ENCODE measurements around the gene LRRC37A2.
"Not testable (repeated sequence)": the region's sequence is repeated elsewhere in the genome, so short reads cannot be mapped to it uniquely, and the experiment has no call there.

GRCh38 chr17:46512168-46512567, at the start of gene LRRC37A2:
- not testable (repeated sequence) for TF ChIP-seq TAF1 (IDR thresholded peaks at IDR 0.05; ENCODE audit: borderline replicate concordance, low read depth, low read length); EED (IDR thresholded peaks at IDR 0.05; ENCODE audit: low read depth); ZNF384 (IDR thresholded peaks at IDR 0.05; ENCODE audit: borderline replicate concordance, low read depth, low read length)
- TF ChIP-seq, protein P1, sequence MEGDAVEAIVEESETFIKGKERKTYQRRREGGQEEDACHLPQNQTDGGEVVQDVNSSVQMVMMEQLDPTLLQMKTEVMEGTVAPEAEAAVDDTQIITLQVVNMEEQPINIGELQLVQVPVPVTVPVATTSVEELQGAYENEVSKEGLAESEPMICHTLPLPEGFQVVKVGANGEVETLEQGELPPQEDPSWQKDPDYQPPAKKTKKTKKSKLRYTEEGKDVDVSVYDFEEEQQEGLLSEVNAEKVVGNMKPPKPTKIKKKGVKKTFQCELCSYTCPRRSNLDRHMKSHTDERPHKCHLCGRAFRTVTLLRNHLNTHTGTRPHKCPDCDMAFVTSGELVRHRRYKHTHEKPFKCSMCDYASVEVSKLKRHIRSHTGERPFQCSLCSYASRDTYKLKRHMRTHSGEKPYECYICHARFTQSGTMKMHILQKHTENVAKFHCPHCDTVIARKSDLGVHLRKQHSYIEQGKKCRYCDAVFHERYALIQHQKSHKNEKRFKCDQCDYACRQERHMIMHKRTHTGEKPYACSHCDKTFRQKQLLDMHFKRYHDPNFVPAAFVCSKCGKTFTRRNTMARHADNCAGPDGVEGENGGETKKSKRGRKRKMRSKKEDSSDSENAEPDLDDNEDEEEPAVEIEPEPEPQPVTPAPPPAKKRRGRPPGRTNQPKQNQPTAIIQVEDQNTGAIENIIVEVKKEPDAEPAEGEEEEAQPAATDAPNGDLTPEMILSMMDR (IDR thresholded peaks at IDR 0.05 in 2 of 3, conservative IDR thresholded peaks at IDR 0.05 in 1 of 3; ENCODE audit: control insufficient read depth in 2 of 3, extremely low read depth in 1 of 3, insufficient read depth in 1 of 3, low read depth in 3 of 3, low read length in 3 of 3): not testable (repeated sequence)
